Activated T-cell treated with anti-CD3 and anti-CD28 coated beads, Interleukin-2, amount 50 U/mL, for 48 hours (primary cell): ENCODE measurements around the gene KSR2.

Source experiments
- DNase-seq, 2 experiments: peaks; one replicate each; pipeline ENCODE4 v3.0.0-alpha.2; 2020

Gene KSR2

GRCh38 chr12:117483501-117483900 lies 485.3 kb downstream of the KSR2 start:
- no peak for DNase-seq

GRCh38 chr12:117481470-117481869 lies 487.3 kb downstream of the KSR2 start:
- DNase-seq, result no peak

GRCh38 chr12:117476341-117476740 lies 492.4 kb downstream of the KSR2 start:
- no peak for DNase-seq

GRCh38 chr12:117473856-117474255 lies 494.9 kb downstream of the KSR2 start:
- no peak for DNase-seq

- no peak for DNase-seq
Observed at GRCh38 chr12:117472983-117473382, 495.8 kb downstream of the KSR2 start.

- DNase-seq, result no peak
Observed at GRCh38 chr12:117470804-117471203, 498.0 kb downstream of the KSR2 start.

GRCh38 chr12:117469883-117470483 lies 498.8 kb downstream of the KSR2 start:
- DNase-seq, result no peak

GRCh38 chr12:117468016-117468415 lies 500.8 kb downstream of the KSR2 start:
- DNase-seq, result no peak

- no peak for DNase-seq
Observed at GRCh38 chr12:117467588-117467987, 501.2 kb downstream of the KSR2 start.

GRCh38 chr12:117466677-117467362 lies 502.0 kb downstream of the KSR2 start:
- DNase-seq, result no peak

- DNase-seq, result no peak
Observed at GRCh38 chr12:117461732-117462131, 507.1 kb downstream of the KSR2 start.

GRCh38 chr12:117459229-117459628 lies 509.6 kb downstream of the KSR2 start:
- DNase-seq, result no peak

GRCh38 chr12:117457189-117457588 lies 511.6 kb downstream of the KSR2 start:
- no peak for DNase-seq

- DNase-seq, result no peak
Observed at GRCh38 chr12:117456076-117456475, 512.7 kb downstream of the KSR2 start.

- DNase-seq, result no peak
Observed at GRCh38 chr12:117453961-117454360, 514.8 kb downstream of the KSR2 start.

- no peak for DNase-seq
Observed at GRCh38 chr12:117452112-117452511, 516.7 kb downstream of the KSR2 start.

GRCh38 chr12:117450209-117450608 lies 518.6 kb downstream of the KSR2 start:
- no peak for DNase-seq

- no peak for DNase-seq
Observed at GRCh38 chr12:117447665-117448366, 521.0 kb downstream of the KSR2 start.

- DNase-seq, result no peak
Observed at GRCh38 chr12:117444781-117445180, 524.0 kb downstream of the KSR2 start.

GRCh38 chr12:117441751-117442150 lies 527.0 kb downstream of the KSR2 start:
- no peak for DNase-seq

- no peak for DNase-seq
Observed at GRCh38 chr12:117440384-117440783, 528.4 kb downstream of the KSR2 start.

- no peak for DNase-seq
Observed at GRCh38 chr12:117439531-117440001, 529.2 kb downstream of the KSR2 start.

GRCh38 chr12:117438809-117439208 lies 530.0 kb downstream of the KSR2 start:
- no peak for DNase-seq
